Astrocyte (in vitro differentiated cells and primary cell): ENCODE measurements around the gene EPO. TPM values are rescaled to one million over a fixed set of nuclear protein-coding genes. Genes with fewer than 3 reads are reported as not detected.

Experiments used
- DNase-seq: peaks from one replicate; pipeline ENCODE4 v3.0.0-alpha.2; 2010; ENCODE audit warnings: low read depth
- FAIRE-seq: peaks from 2 replicates; lab custom pipeline; 2011; peaks lifted over from hg19 to GRCh38; lab: Jason Lieb, UNC
- H2AFZ ChIP-seq: 2 replicates; pipeline ENCODE4 v1.6.0; 2012; ENCODE audit warnings: low read depth, low read length, inconsistent platforms
- H3K27ac ChIP-seq: 2 replicates; pipeline ENCODE4 v1.5.1; 2011; ENCODE audit warnings: low read depth, low read length, inconsistent platforms
- H3K27me3 ChIP-seq: 2 replicates; pipeline ENCODE4 v1.6.0; 2011; ENCODE audit warnings: low read length, inconsistent platforms; ENCODE audit not compliant: insufficient read depth
- H3K36me3 ChIP-seq: 2 replicates; pipeline ENCODE4 v1.5.1; 2011; ENCODE audit warnings: low read length, inconsistent platforms; ENCODE audit not compliant: insufficient read depth
- H3K4me1 ChIP-seq: 2 replicates; pipeline ENCODE4 v1.5.1; 2011; ENCODE audit warnings: low read length, inconsistent platforms; ENCODE audit not compliant: insufficient read depth
- H3K4me2 ChIP-seq: 2 replicates; pipeline ENCODE4 v1.6.0; 2012; ENCODE audit warnings: low read length, inconsistent platforms
- H3K4me3 ChIP-seq: 2 replicates; pipeline ENCODE4 v1.5.1; 2011; ENCODE audit warnings: low read depth, mild to moderate bottlenecking, low read length, inconsistent platforms; ENCODE audit not compliant: insufficient read depth
- H3K79me2 ChIP-seq: 2 replicates; pipeline ENCODE4 v1.6.0; 2012; ENCODE audit warnings: mild to moderate bottlenecking, low read length, inconsistent platforms; ENCODE audit not compliant: insufficient read depth
- H3K9ac ChIP-seq: 2 replicates; pipeline ENCODE4 v1.6.0; 2012; ENCODE audit warnings: mild to moderate bottlenecking, low read length, inconsistent platforms
- H3K9me3 ChIP-seq: 2 replicates; pipeline ENCODE4 v1.5.1; 2012; ENCODE audit warnings: low read depth, mild to moderate bottlenecking, low read length, inconsistent platforms; ENCODE audit not compliant: insufficient read depth
- H4K20me1 ChIP-seq: 2 replicates; pipeline ENCODE4 v1.6.0; 2012; ENCODE audit warnings: low read length, inconsistent platforms; ENCODE audit not compliant: insufficient read depth
- H3K27ac Mint-ChIP-seq: one replicate; pipeline ENCODE4 v1.8.0; 2021; ENCODE audit warnings: mild to moderate bottlenecking, mixed read lengths; ENCODE audit not compliant: unreplicated experiment
- H3K27me3 Mint-ChIP-seq: one replicate; pipeline ENCODE4 v1.8.0; 2021; ENCODE audit warnings: low read depth, mixed read lengths; ENCODE audit not compliant: unreplicated experiment
- H3K36me3 Mint-ChIP-seq: one replicate; pipeline ENCODE4 v1.8.0; 2021; ENCODE audit warnings: low read depth, mixed read lengths; ENCODE audit not compliant: unreplicated experiment
- H3K4me1 Mint-ChIP-seq: one replicate; pipeline ENCODE4 v1.8.0; 2021; ENCODE audit warnings: low read depth, mixed read lengths; ENCODE audit not compliant: unreplicated experiment
- H3K4me3 Mint-ChIP-seq: one replicate; pipeline ENCODE4 v1.8.0; 2021; ENCODE audit warnings: mild to moderate bottlenecking, moderate library complexity, mixed read lengths; ENCODE audit not compliant: unreplicated experiment
- H3K9me3 Mint-ChIP-seq: one replicate; pipeline ENCODE4 v1.8.0; 2021; ENCODE audit warnings: mild to moderate bottlenecking, mixed read lengths; ENCODE audit not compliant: unreplicated experiment
- EZH2 ChIP-seq: IDR thresholded peaks from 2 replicates; pipeline ENCODE4 v1.6.1; 2012; ENCODE audit warnings: mild to moderate bottlenecking, low read length, inconsistent platforms; ENCODE audit not compliant: insufficient read depth
- total RNA-seq: library from RNA; stranded (reverse); gene quantifications from 2 replicates; pipeline ENCODE4 v1.2.1, GENCODE V29; 2021
- TF ChIP-seq, protein P1 (sequence below): IDR thresholded peaks from 2 replicates; pipeline ENCODE4 v1.5.1; 2011; ENCODE audit warnings: low read depth, mild to moderate bottlenecking, inconsistent platforms, low read length, moderate library complexity; ENCODE audit not compliant: insufficient read depth

Gene EPO
- total RNA-seq, 1 donor from 2014 or later, result not detected

DNA sequence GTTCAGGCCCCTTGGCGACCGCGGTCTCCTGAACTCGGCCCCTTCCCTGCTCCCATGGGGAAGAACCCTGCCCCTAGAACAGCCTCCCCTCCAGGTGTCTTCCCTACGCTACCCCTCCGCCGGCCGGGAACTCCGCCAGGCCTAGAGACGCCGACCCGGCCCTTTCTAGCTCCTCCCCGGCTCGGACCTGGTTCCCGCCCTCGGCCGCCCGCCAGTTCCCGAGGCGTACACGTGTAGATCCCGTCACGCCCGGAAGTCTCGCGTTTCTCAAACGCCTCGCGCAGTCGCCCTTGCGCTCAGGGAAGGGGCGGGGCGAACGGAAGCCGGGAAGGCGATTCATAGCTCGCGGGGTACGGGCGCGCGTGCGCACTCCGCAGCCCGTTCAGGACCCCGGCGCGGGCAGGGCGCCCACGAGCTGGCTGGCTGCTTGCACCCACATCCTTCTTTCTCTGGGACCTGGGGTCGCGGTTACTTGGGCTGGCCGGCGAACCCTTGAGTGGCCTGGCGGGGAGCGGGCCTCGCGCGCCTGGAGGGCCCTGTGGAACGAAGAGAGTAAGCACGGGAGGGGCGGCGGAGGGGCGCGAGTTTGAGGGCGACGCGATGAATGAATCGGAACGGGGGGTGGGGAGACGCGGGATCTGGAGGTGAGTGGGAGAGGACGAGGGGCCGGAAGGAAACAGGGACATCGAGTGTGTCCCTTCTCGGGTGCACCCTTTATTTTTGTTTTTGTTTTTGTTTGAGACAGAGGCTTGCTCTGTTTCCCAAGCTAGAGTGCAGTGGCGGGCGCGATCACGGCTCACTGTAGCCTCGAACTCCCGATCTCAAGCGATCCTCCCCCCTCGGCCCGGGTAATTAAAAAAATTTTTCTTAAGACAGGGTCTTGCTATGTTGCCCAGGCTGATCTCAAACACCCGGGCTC lies 14.3 kb upstream of the EPO start, which contains the start of gene POP7:
POP7 (plus strand) TSS at position 369 of the 919 bp plus-strand sequence. CDS start 710 bp downstream, outside the sequence.
- H3K9me3 Mint-ChIP-seq, result no peaks in the 10 kb centered on the region
- peak within 1 kb of the TSS; percentile 85 for H3K4me3 ChIP-seq
- H3K4me3 Mint-ChIP-seq, result peak within 1 kb of the TSS; percentile 97
- H3K4me2 ChIP-seq, result peak within 1 kb of the TSS; percentile 93
- DNase-seq (peak; percentile 90), FAIRE-seq (no peak)
- peak within 1 kb of the TSS; percentile 97 for H2AFZ ChIP-seq
- H3K27me3 ChIP-seq, result peaks cover 8% of the 10 kb centered on the region
- H4K20me1 ChIP-seq, result peaks cover 12% of the 10 kb centered on the region
- peaks cover 8% of the 10 kb centered on the region for H3K4me1 ChIP-seq
- peaks cover 24% of the 10 kb centered on the region for H3K79me2 ChIP-seq
- peaks cover 6% of the 10 kb centered on the region for H3K36me3 ChIP-seq
- no peaks in the 10 kb centered on the region for H3K4me1 Mint-ChIP-seq
- no peaks in the 10 kb centered on the region for H3K36me3 Mint-ChIP-seq
- H3K9me3 ChIP-seq, result no peaks in the 10 kb centered on the region
- peaks cover 2% of the 10 kb centered on the region for H3K27me3 Mint-ChIP-seq
- TF ChIP-seq, protein P1, sequence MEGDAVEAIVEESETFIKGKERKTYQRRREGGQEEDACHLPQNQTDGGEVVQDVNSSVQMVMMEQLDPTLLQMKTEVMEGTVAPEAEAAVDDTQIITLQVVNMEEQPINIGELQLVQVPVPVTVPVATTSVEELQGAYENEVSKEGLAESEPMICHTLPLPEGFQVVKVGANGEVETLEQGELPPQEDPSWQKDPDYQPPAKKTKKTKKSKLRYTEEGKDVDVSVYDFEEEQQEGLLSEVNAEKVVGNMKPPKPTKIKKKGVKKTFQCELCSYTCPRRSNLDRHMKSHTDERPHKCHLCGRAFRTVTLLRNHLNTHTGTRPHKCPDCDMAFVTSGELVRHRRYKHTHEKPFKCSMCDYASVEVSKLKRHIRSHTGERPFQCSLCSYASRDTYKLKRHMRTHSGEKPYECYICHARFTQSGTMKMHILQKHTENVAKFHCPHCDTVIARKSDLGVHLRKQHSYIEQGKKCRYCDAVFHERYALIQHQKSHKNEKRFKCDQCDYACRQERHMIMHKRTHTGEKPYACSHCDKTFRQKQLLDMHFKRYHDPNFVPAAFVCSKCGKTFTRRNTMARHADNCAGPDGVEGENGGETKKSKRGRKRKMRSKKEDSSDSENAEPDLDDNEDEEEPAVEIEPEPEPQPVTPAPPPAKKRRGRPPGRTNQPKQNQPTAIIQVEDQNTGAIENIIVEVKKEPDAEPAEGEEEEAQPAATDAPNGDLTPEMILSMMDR, result no peak
- TF ChIP-seq EZH2, result no peak
- peak within 1 kb of the TSS; percentile 62 for H3K27ac Mint-ChIP-seq
- peak within 1 kb of the TSS; percentile 76 for H3K27ac ChIP-seq
- peak within 1 kb of the TSS; percentile 97 for H3K9ac ChIP-seq

DNA sequence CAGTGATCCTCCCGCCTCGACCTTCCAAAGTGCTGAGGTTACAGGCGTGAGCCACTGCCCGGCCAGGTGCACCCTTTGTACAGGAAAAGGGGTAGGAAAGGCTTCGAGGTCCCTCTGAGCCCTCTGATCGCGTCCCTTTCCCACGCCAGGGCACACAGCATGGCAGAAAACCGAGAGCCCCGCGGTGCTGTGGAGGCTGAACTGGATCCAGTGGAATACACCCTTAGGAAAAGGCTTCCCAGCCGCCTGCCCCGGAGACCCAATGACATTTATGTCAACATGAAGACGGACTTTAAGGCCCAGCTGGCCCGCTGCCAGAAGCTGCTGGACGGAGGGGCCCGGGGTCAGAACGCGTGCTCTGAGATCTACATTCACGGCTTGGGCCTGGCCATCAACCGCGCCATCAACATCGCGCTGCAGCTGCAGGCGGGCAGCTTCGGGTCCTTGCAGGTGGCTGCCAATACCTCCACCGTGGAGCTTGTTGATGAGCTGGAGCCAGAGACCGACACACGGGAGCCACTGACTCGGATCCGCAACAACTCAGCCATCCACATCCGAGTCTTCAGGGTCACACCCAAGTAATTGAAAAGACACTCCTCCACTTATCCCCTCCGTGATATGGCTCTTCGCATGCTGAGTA lies 13.5 kb upstream of the EPO start:
- H3K27me3 Mint-ChIP-seq, result no peaks in the 10 kb centered on the region
- TF ChIP-seq, protein P1, result no peak
- H3K4me3 Mint-ChIP-seq, result peak overlapping the region; percentile 97
- peak overlapping the region; percentile 58 for H3K27ac Mint-ChIP-seq
- H3K9me3 Mint-ChIP-seq, result no peaks in the 10 kb centered on the region
- DNase-seq, result no peak
- peak overlapping the region; percentile 93 for H3K4me2 ChIP-seq
- no peaks in the 10 kb centered on the region for H3K36me3 Mint-ChIP-seq
- peaks cover 8% of the 10 kb centered on the region for H3K4me1 ChIP-seq
- H3K4me1 Mint-ChIP-seq, result no peaks in the 10 kb centered on the region
- no peak for FAIRE-seq
- H2AFZ ChIP-seq, result peak overlapping the region; percentile 45
- H4K20me1 ChIP-seq, result peaks cover 12% of the 10 kb centered on the region
- peaks cover 6% of the 10 kb centered on the region for H3K36me3 ChIP-seq
- peak overlapping the region; percentile 85 for H3K4me3 ChIP-seq
- H3K27ac ChIP-seq, result peak overlapping the region; percentile 76
- peaks cover 24% of the 10 kb centered on the region for H3K79me2 ChIP-seq
- peak overlapping the region; percentile 97 for H3K9ac ChIP-seq
- H3K27me3 ChIP-seq, result peaks cover 6% of the 10 kb centered on the region
- H3K9me3 ChIP-seq, result no peaks in the 10 kb centered on the region
